ENCODE results near the gene VGLL1. TPM values are rescaled to one million over a fixed set of nuclear protein-coding genes. Genes with fewer than 3 reads are reported as not detected.

Gene VGLL1
- total and polyA plus RNA-seq, 4 donors = not detected

- no peak overlapping the region for H3K9ac ChIP-seq (ENCODE audit: low read depth in 1 of 2, low read length in 2 of 2)
- WGBS = 61% methylated on average over 3 of the region's 3 CpGs
- no peaks in the 10 kb centered on the region for H3K36me3 ChIP-seq (ENCODE audit: control insufficient read depth in 4 of 4, insufficient read depth in 3 of 4, low read depth in 1 of 4, low read length in 3 of 4)
- H3K9me3 ChIP-seq (ENCODE audit: control insufficient read depth in 4 of 4, low read length in 3 of 4) = no peaks in the 10 kb centered on the region
- TF ChIP-seq, protein P1, sequence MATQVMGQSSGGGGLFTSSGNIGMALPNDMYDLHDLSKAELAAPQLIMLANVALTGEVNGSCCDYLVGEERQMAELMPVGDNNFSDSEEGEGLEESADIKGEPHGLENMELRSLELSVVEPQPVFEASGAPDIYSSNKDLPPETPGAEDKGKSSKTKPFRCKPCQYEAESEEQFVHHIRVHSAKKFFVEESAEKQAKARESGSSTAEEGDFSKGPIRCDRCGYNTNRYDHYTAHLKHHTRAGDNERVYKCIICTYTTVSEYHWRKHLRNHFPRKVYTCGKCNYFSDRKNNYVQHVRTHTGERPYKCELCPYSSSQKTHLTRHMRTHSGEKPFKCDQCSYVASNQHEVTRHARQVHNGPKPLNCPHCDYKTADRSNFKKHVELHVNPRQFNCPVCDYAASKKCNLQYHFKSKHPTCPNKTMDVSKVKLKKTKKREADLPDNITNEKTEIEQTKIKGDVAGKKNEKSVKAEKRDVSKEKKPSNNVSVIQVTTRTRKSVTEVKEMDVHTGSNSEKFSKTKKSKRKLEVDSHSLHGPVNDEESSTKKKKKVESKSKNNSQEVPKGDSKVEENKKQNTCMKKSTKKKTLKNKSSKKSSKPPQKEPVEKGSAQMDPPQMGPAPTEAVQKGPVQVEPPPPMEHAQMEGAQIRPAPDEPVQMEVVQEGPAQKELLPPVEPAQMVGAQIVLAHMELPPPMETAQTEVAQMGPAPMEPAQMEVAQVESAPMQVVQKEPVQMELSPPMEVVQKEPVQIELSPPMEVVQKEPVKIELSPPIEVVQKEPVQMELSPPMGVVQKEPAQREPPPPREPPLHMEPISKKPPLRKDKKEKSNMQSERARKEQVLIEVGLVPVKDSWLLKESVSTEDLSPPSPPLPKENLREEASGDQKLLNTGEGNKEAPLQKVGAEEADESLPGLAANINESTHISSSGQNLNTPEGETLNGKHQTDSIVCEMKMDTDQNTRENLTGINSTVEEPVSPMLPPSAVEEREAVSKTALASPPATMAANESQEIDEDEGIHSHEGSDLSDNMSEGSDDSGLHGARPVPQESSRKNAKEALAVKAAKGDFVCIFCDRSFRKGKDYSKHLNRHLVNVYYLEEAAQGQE (IDR thresholded peaks at IDR 0.05) = no peak
- TF ChIP-seq SP1 (IDR thresholded peaks at IDR 0.05) = no peak
- TF ChIP-seq FOXA2 (IDR thresholded peaks at IDR 0.05) = no peak
- TF ChIP-seq RAD21 (IDR thresholded peaks at IDR 0.05) = no peak
- no peak for TF ChIP-seq NR2F2 (IDR thresholded peaks at IDR 0.05)
- no peak for TF ChIP-seq FOXA1 (IDR thresholded peaks at IDR 0.05)
- no peak for TF ChIP-seq TAF1 (conservative IDR thresholded peaks at IDR 0.05)
- no peak for TF ChIP-seq JUND (IDR thresholded peaks at IDR 0.05)
- no peak for TF ChIP-seq EGR1 (IDR thresholded peaks at IDR 0.05; ENCODE audit: low read depth in 2 of 2)
- TF ChIP-seq, protein P2, sequence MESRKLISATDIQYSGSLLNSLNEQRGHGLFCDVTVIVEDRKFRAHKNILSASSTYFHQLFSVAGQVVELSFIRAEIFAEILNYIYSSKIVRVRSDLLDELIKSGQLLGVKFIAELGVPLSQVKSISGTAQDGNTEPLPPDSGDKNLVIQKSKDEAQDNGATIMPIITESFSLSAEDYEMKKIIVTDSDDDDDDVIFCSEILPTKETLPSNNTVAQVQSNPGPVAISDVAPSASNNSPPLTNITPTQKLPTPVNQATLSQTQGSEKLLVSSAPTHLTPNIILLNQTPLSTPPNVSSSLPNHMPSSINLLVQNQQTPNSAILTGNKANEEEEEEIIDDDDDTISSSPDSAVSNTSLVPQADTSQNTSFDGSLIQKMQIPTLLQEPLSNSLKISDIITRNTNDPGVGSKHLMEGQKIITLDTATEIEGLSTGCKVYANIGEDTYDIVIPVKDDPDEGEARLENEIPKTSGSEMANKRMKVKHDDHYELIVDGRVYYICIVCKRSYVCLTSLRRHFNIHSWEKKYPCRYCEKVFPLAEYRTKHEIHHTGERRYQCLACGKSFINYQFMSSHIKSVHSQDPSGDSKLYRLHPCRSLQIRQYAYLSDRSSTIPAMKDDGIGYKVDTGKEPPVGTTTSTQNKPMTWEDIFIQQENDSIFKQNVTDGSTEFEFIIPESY (IDR thresholded peaks at IDR 0.05) = no peak
- TF ChIP-seq HNF4G (IDR thresholded peaks at IDR 0.05) = no peak
- TF ChIP-seq, protein P3, sequence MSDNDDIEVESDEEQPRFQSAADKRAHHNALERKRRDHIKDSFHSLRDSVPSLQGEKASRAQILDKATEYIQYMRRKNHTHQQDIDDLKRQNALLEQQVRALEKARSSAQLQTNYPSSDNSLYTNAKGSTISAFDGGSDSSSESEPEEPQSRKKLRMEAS (IDR thresholded peaks at IDR 0.05) = no peak
- no peaks in the 10 kb centered on the region for H3K4me1 ChIP-seq (ENCODE audit: control insufficient read depth in 4 of 4, insufficient read depth in 4 of 4, low read length in 3 of 4)
- peaks cover 0 to 6% (median 0%) of the 10 kb centered on the region in 4 donors for H3K27me3 ChIP-seq (ENCODE audit: control insufficient read depth in 4 of 4, insufficient read depth in 4 of 4, low read length in 3 of 4)
- no peak for DNase-seq (ENCODE audit: low spot score)
- no peak overlapping the region for H3K27ac ChIP-seq (ENCODE audit: low read depth in 1 of 2, low read length in 2 of 2)
- H3K4me3 ChIP-seq (ENCODE audit: low read depth in 1 of 3, low read length in 3 of 3) = no peak overlapping the region
Measured at GRCh38 chrX:136586386-136586785, 54.4 kb downstream of the VGLL1 start.

GRCh38 chrX:136587532-136587931 is 55.5 kb downstream of the VGLL1 start:
- Histone ChIP-seq H3K9me3 (ENCODE audit: control insufficient read depth in 4 of 4, low read length in 3 of 4) (no peaks in the 10 kb centered on the region), H3K36me3 (ENCODE audit: control insufficient read depth in 4 of 4, insufficient read depth in 3 of 4, low read depth in 1 of 4, low read length in 3 of 4) (no peaks in the 10 kb centered on the region), H3K4me3 (ENCODE audit: low read depth in 1 of 3, low read length in 3 of 3) (no peak overlapping the region), H3K27ac (ENCODE audit: low read depth in 1 of 2, low read length in 2 of 2) (no peak overlapping the region), H3K4me1 (ENCODE audit: control insufficient read depth in 4 of 4, insufficient read depth in 4 of 4, low read length in 3 of 4) (no peaks in the 10 kb centered on the region), H3K9ac (ENCODE audit: low read depth in 1 of 2, low read length in 2 of 2) (no peak overlapping the region), H3K27me3 (ENCODE audit: control insufficient read depth in 4 of 4, insufficient read depth in 4 of 4, low read length in 3 of 4) (peaks cover 0 to 6% (median 0%) of the 10 kb centered on the region in 4 donors)
- WGBS = 73% methylated on average over 3 of the region's 3 CpGs
- no peak for DNase-seq (ENCODE audit: low spot score)
- TF ChIP-seq NR2F2 (IDR thresholded peaks at IDR 0.05) (no peak), RXRA (IDR thresholded peaks at IDR 0.05) (no peak), GABPA (IDR thresholded peaks at IDR 0.05 in 1 of 2, conservative IDR thresholded peaks at IDR 0.05 in 1 of 2) (no peak), CTCF (IDR thresholded peaks at IDR 0.05; ENCODE audit: low read depth, low read length, missing input control) (no peak), EGR1 (IDR thresholded peaks at IDR 0.05; ENCODE audit: low read depth in 2 of 2) (no peak), JUND (IDR thresholded peaks at IDR 0.05) (no peak), RAD21 (IDR thresholded peaks at IDR 0.05) (no peak), YY1 (IDR thresholded peaks at IDR 0.05) (no peak), SP1 (IDR thresholded peaks at IDR 0.05) (no peak), HNF4G (IDR thresholded peaks at IDR 0.05) (no peak), TAF1 (conservative IDR thresholded peaks at IDR 0.05) (no peak)
- TF ChIP-seq, protein P2 (IDR thresholded peaks at IDR 0.05) = no peak
- TF ChIP-seq, protein P1 (IDR thresholded peaks at IDR 0.05) = no peak
